Fibroblast of lung (primary cell): ENCODE measurements around the gene GART.

Experiments
- EZH2 ChIP-seq: IDR thresholded peaks from 2 replicates; pipeline ENCODE4 v1.5.1; 2012; ENCODE audit warnings: low read length, control low read depth, mild to moderate bottlenecking; ENCODE audit errors: missing control alignments
- TF ChIP-seq, protein P1 (sequence below), 2 donors: IDR thresholded peaks in 1 of 2; conservative IDR thresholded peaks in 1 of 2; 1 replicate in 1 of 2; 2 replicates in 1 of 2; pipeline ENCODE4 v1.5.1; 2011 to 2012; ENCODE audit warnings: low read length in 2 of 2, control low read depth in 1 of 2, inconsistent platforms in 1 of 2, low read depth in 1 of 2, mild to moderate bottlenecking in 1 of 2

DNA sequence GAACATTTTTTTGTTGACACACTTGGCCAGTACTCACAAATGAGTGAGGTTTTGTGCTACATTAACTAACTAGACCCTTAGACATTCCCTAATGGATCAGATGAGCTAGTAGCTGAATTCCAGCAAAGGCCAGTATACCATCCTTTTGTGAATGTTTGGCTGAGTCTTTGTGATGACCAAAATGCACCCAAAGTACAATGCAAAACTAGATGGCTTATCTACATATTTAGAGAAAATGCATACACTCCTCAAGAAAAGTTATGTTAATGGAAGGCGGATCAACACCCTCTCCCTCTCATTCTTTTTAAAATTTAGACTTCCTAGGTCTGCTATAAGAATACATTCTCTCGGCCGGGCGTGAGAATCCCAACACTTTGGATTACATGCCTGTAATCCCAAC lies 30.3 kb downstream of the GART start:
- TF ChIP-seq, protein P1, sequence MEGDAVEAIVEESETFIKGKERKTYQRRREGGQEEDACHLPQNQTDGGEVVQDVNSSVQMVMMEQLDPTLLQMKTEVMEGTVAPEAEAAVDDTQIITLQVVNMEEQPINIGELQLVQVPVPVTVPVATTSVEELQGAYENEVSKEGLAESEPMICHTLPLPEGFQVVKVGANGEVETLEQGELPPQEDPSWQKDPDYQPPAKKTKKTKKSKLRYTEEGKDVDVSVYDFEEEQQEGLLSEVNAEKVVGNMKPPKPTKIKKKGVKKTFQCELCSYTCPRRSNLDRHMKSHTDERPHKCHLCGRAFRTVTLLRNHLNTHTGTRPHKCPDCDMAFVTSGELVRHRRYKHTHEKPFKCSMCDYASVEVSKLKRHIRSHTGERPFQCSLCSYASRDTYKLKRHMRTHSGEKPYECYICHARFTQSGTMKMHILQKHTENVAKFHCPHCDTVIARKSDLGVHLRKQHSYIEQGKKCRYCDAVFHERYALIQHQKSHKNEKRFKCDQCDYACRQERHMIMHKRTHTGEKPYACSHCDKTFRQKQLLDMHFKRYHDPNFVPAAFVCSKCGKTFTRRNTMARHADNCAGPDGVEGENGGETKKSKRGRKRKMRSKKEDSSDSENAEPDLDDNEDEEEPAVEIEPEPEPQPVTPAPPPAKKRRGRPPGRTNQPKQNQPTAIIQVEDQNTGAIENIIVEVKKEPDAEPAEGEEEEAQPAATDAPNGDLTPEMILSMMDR (conservative IDR thresholded peaks at IDR 0.05 in 1 of 2, IDR thresholded peaks at IDR 0.05 in 1 of 2; ENCODE audit: low read depth in 1 of 2, low read length in 2 of 2), result no peak
- TF ChIP-seq EZH2, result no peak
